HK-2 (cell line): ENCODE measurements around the gene CMSS1.
"Not testable (repeated sequence)": the region's sequence is repeated elsewhere in the genome, so short reads cannot be mapped to it uniquely, and the experiment has no call there.

ENCODE experiments used
- DNase-seq: peaks from one replicate; pipeline ENCODE4 v3.0.0-alpha.2; 2018; ENCODE audit not compliant: unreplicated experiment

CMSS1 gene

GRCh38 chr3:99818818-99819217 lies 1.2 kb downstream of the CMSS1 start:
- no peak for DNase-seq

GRCh38 chr3:99823723-99824711 lies 6.4 kb downstream of the CMSS1 start:
- DNase-seq, result no peak

GRCh38 chr3:99825004-99825640 lies 7.5 kb downstream of the CMSS1 start:
- DNase-seq, result no peak

GRCh38 chr3:99829844-99830243 lies 12.2 kb downstream of the CMSS1 start:
- DNase-seq, result no peak

- DNase-seq, result no peak
Observed at GRCh38 chr3:99833617-99834205, 16.0 kb downstream of the CMSS1 start.

- DNase-seq, result no peak
Observed at GRCh38 chr3:99834211-99834957, 16.7 kb downstream of the CMSS1 start.

- no peak for DNase-seq
Observed at GRCh38 chr3:99836681-99837080, 19.0 kb downstream of the CMSS1 start.

GRCh38 chr3:99837715-99838114 lies 20.1 kb downstream of the CMSS1 start:
- DNase-seq, result no peak

GRCh38 chr3:99838755-99839154 lies 21.1 kb downstream of the CMSS1 start:
- no peak for DNase-seq

- no peak for DNase-seq
Observed at GRCh38 chr3:99839613-99840012, 22.0 kb downstream of the CMSS1 start.

GRCh38 chr3:99841949-99842348 lies 24.3 kb downstream of the CMSS1 start:
- not testable (repeated sequence) for DNase-seq

GRCh38 chr3:99842826-99843589 lies 25.3 kb downstream of the CMSS1 start:
- DNase-seq, result no peak

GRCh38 chr3:99843590-99844258 lies 26.1 kb downstream of the CMSS1 start:
- DNase-seq, result no peak

- no peak for DNase-seq
Observed at GRCh38 chr3:99845331-99845730, 27.7 kb downstream of the CMSS1 start.

- DNase-seq, result no peak
Observed at GRCh38 chr3:99845999-99846398, 28.3 kb downstream of the CMSS1 start.

GRCh38 chr3:99846477-99847160 lies 29.0 kb downstream of the CMSS1 start:
- no peak for DNase-seq

GRCh38 chr3:99848433-99848832 lies 30.8 kb downstream of the CMSS1 start:
- no peak for DNase-seq

GRCh38 chr3:99850608-99851007 lies 32.9 kb downstream of the CMSS1 start:
- no peak for DNase-seq

- no peak for DNase-seq
Observed at GRCh38 chr3:99851955-99852354, 34.3 kb downstream of the CMSS1 start.

GRCh38 chr3:99852851-99853250 lies 35.2 kb downstream of the CMSS1 start:
- no peak for DNase-seq
